HepG2 (cell line): ENCODE measurements around the gene JPH4. TPM values are rescaled to one million over a fixed set of nuclear protein-coding genes. Genes with fewer than 3 reads are reported as not detected.
A peak's percentile ranks its signal among the peaks of the same experiment; 100 is the strongest.

Source experiments
- CEBPG ChIP-seq: IDR thresholded peaks from 2 replicates; pipeline ENCODE4 v1.6.1; 2016
- GZF1 ChIP-seq: sonication (generic); formaldehyde crosslinking; IDR thresholded peaks from 2 replicates; pipeline ENCODE4 v1.5.1; 2020; ENCODE audit warnings: mild to moderate bottlenecking, missing genetic modification reagents
- KDM3A ChIP-seq: IDR thresholded peaks from 2 replicates; pipeline ENCODE4 v1.6.1; 2018; ENCODE audit warnings: low read depth, missing compliant biosample characterization
- LCORL ChIP-seq, 2 experiments: fragments of 450-650 bp in 1 of 2; sonication (generic) in 1 of 2; formaldehyde crosslinking in 1 of 2; IDR thresholded peaks; 2 replicates each; pipeline versions ENCODE4 v1.5.0 to v1.6.1; 2017 to 2020; ENCODE audit warnings: antibody characterized with exemption in 1 of 2, missing genetic modification reagents in 1 of 2
- PAWR ChIP-seq: sonication (generic); formaldehyde crosslinking; IDR thresholded peaks from 2 replicates; pipeline ENCODE4 v1.4.0; 2020; ENCODE audit warnings: missing genetic modification reagents, mild to moderate bottlenecking, borderline replicate concordance
- SNRNP70 ChIP-seq: fragments of 200-400 bp; formaldehyde crosslinking; IDR thresholded peaks from 2 replicates; pipeline ENCODE4 v1.6.1; 2017; ENCODE audit warnings: mild to moderate bottlenecking, low read depth, low read length, moderate library complexity
- ZBTB7A ChIP-seq: sonication (generic); formaldehyde crosslinking; IDR thresholded peaks from 2 replicates; pipeline ENCODE4 v1.8.0; 2022; ENCODE audit warnings: mild to moderate bottlenecking, missing genetic modification reagents
- ZNF30 ChIP-seq: sonication (generic); formaldehyde crosslinking; IDR thresholded peaks from 2 replicates; pipeline ENCODE4 v1.5.0; 2020; ENCODE audit warnings: mild to moderate bottlenecking, missing genetic modification reagents
- ZNF326 ChIP-seq: sonication (generic); formaldehyde crosslinking; IDR thresholded peaks from 2 replicates; pipeline ENCODE4 v1.4.0; 2020; ENCODE audit warnings: missing genetic modification reagents, borderline replicate concordance
- polyA plus RNA-seq, 8 experiments: library from polyadenylated mRNA; depleted of rRNA in 3 of 8; stranded (reverse) in 7 of 8; unstranded in 1 of 8; fragments of >200 nt; fragmentation: Illumina TruSeq in 4 of 8; extraction: Trizol in 4 of 8; gene quantifications; 2 replicates each; pipeline versions ENCODE4 v1.2.1 to v1.2.3, GENCODE V29; 2011 to 2016; ENCODE audit warnings: low read depth in 4 of 8, missing spikeins in 1 of 8, mixed read lengths in 1 of 8; ENCODE audit not compliant: insufficient read depth in 1 of 8
- total RNA-seq, 5 experiments: library from RNA; depleted of rRNA; stranded (reverse); fragments of >200 nt; fragmentation: Illumina TruSeq; extraction: Trizol; gene quantifications; 2 replicates each; pipeline ENCODE4 v1.2.3, GENCODE V29; 2016; ENCODE audit warnings: low read depth in 1 of 5
- TF ChIP-seq, protein P1 (sequence below): sonication (generic); formaldehyde crosslinking; IDR thresholded peaks from 2 replicates; pipeline ENCODE4 v1.8.0; 2022; ENCODE audit warnings: mild to moderate bottlenecking, missing genetic modification reagents, moderate library complexity
- TF ChIP-seq, protein P2 (sequence below): sonication (generic); formaldehyde crosslinking; IDR thresholded peaks from 2 replicates; pipeline ENCODE4 v1.8.0; 2022; ENCODE audit warnings: mild to moderate bottlenecking, missing genetic modification reagents, borderline replicate concordance
- TF ChIP-seq, protein P3 (sequence below): sonication (generic); formaldehyde crosslinking; IDR thresholded peaks from 2 replicates; pipeline ENCODE4 v1.4.0; 2020; ENCODE audit warnings: missing genetic modification reagents
- TF ChIP-seq, protein P4 (sequence below): fragments of 450-650 bp; IDR thresholded peaks from 2 replicates; pipeline ENCODE4 v1.6.1; 2017
- TF ChIP-seq, protein P5 (sequence below): sonication (generic); formaldehyde crosslinking; IDR thresholded peaks from 2 replicates; pipeline ENCODE4 v1.5.0; 2020; ENCODE audit warnings: missing genetic modification reagents
- TF ChIP-seq, protein P6 (sequence below): sonication (generic); formaldehyde crosslinking; IDR thresholded peaks from 2 replicates; pipeline ENCODE4 v1.4.0; 2020; ENCODE audit warnings: missing genetic modification reagents
- TF ChIP-seq, protein P7 (sequence below): IDR thresholded peaks from 2 replicates; pipeline ENCODE4 v1.6.1; 2016; ENCODE audit warnings: low read depth
- TF ChIP-seq, protein P8 (sequence below): sonication (generic); formaldehyde crosslinking; IDR thresholded peaks from 2 replicates; pipeline ENCODE4 v1.5.0; 2020; ENCODE audit warnings: missing genetic modification reagents

JPH4 gene
- total and polyA plus RNA-seq, 2 of the 13 experiments (the other 11 are each of a cell fraction or from before 2014, with no cell fraction given): 0.08 to 0.22 TPM

DNA sequence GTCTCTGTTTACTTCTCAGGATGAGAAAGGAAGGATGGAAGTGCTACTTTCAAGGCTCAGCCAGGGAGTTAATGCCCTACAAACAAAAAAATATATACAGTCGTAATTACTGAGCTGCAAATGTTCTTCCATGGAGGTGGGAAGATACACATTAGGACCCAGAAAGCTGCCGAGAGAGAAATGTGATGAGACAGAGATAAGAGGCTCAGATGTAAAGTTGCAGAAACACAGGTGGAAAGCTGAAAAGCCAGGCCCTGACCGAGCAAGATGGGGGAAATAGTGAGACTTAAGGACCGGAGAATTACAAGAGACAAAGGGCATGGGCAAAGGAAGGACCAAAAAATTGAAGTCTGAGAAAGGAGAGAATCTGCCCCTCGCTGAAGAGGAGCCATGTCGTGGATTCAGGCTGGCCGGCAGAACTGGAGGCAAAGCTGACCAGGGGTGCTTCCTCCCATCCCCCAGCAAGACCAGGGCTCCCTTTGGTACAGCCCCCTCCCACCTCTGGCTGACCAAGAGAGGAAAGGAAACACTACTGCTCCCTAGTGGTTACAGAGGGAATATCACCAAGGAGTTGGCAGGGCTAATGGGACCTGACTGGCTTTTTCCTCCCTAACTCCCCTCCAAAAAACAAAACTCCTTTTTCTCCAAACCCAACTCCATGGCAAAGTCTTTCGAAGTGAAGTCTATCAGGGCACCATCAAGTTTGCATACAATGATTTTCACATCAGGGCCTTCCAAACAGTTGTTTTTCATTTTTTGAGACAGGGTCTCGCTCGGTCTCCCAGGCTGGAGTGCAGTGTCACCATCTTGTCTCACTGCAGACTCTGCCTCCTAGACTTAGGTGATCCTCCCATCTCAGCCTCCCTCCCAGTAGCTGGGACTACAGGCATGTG, 39.1 kb downstream of the JPH4 start (continued):
- TF ChIP-seq, protein P1, sequence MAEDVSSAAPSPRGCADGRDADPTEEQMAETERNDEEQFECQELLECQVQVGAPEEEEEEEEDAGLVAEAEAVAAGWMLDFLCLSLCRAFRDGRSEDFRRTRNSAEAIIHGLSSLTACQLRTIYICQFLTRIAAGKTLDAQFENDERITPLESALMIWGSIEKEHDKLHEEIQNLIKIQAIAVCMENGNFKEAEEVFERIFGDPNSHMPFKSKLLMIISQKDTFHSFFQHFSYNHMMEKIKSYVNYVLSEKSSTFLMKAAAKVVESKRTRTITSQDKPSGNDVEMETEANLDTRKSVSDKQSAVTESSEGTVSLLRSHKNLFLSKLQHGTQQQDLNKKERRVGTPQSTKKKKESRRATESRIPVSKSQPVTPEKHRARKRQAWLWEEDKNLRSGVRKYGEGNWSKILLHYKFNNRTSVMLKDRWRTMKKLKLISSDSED (CRISPR knock-in tag): no peak
- TF ChIP-seq PAWR (CRISPR knock-in tag) (no peak), LCORL (IDR thresholded peaks at IDR 0.05) (no peak), LCORL (CRISPR knock-in tag; IDR thresholded peaks at IDR 0.05) (no peak), CEBPG (CRISPR knock-in tag) (no peak), KDM3A (CRISPR knock-in tag) (no peak), SNRNP70 (no peak), GZF1 (no peak), ZBTB7A (CRISPR knock-in tag) (peak; percentile 72; the same call in 1 of the 2 replicates), ZNF326 (CRISPR knock-in tag) (no peak), ZNF30 (CRISPR knock-in tag) (no peak)
- TF ChIP-seq, protein P2, sequence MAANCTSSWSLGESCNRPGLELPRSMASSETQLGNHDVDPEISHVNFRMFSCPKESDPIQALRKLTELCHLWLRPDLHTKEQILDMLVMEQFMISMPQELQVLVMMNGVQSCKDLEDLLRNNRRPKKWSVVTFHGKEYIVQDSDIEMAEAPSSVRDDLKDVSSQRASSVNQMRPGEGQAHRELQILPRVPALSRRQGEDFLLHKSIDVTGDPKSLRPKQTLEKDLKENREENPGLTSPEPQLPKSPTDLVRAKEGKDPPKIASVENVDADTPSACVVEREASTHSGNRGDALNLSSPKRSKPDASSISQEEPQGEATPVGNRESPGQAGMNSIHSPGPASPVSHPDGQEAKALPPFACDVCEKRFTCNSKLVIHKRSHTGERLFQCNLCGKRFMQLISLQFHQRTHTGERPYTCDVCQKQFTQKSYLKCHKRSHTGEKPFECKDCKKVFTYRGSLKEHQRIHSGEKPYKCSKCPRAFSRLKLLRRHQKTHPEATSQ: 0 out of 2 replicates have a peak, but pooled peaks have one; percentile 57
- TF ChIP-seq, protein P3, sequence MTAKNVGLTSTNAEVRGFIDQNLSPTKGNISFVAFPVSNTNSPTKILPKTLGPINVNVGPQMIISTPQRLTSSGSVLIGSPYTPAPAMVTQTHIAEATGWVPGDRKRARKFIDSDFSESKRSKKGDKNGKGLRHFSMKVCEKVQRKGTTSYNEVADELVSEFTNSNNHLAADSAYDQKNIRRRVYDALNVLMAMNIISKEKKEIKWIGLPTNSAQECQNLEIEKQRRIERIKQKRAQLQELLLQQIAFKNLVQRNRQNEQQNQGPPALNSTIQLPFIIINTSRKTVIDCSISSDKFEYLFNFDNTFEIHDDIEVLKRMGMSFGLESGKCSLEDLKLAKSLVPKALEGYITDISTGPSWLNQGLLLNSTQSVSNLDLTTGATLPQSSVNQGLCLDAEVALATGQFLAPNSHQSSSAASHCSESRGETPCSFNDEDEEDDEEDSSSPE (CRISPR knock-in tag): no peak
- TF ChIP-seq, protein P4, sequence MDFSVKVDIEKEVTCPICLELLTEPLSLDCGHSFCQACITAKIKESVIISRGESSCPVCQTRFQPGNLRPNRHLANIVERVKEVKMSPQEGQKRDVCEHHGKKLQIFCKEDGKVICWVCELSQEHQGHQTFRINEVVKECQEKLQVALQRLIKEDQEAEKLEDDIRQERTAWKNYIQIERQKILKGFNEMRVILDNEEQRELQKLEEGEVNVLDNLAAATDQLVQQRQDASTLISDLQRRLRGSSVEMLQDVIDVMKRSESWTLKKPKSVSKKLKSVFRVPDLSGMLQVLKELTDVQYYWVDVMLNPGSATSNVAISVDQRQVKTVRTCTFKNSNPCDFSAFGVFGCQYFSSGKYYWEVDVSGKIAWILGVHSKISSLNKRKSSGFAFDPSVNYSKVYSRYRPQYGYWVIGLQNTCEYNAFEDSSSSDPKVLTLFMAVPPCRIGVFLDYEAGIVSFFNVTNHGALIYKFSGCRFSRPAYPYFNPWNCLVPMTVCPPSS: no peak
- TF ChIP-seq, protein P5, sequence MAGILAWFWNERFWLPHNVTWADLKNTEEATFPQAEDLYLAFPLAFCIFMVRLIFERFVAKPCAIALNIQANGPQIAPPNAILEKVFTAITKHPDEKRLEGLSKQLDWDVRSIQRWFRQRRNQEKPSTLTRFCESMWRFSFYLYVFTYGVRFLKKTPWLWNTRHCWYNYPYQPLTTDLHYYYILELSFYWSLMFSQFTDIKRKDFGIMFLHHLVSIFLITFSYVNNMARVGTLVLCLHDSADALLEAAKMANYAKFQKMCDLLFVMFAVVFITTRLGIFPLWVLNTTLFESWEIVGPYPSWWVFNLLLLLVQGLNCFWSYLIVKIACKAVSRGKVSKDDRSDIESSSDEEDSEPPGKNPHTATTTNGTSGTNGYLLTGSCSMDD (CRISPR knock-in tag): no peak
- TF ChIP-seq, protein P6, sequence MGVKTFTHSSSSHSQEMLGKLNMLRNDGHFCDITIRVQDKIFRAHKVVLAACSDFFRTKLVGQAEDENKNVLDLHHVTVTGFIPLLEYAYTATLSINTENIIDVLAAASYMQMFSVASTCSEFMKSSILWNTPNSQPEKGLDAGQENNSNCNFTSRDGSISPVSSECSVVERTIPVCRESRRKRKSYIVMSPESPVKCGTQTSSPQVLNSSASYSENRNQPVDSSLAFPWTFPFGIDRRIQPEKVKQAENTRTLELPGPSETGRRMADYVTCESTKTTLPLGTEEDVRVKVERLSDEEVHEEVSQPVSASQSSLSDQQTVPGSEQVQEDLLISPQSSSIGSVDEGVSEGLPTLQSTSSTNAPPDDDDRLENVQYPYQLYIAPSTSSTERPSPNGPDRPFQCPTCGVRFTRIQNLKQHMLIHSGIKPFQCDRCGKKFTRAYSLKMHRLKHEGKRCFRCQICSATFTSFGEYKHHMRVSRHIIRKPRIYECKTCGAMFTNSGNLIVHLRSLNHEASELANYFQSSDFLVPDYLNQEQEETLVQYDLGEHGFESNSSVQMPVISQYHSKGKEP (CRISPR knock-in tag): no peak
- TF ChIP-seq, protein P7, sequence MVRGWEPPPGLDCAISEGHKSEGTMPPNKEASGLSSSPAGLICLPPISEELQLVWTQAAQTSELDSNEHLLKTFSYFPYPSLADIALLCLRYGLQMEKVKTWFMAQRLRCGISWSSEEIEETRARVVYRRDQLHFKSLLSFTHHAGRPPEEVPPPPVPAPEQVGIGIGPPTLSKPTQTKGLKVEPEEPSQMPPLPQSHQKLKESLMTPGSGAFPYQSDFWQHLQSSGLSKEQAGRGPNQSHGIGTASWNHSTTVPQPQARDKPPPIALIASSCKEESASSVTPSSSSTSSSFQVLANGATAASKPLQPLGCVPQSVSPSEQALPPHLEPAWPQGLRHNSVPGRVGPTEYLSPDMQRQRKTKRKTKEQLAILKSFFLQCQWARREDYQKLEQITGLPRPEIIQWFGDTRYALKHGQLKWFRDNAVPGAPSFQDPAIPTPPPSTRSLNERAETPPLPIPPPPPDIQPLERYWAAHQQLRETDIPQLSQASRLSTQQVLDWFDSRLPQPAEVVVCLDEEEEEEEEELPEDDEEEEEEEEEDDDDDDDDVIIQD (CRISPR knock-in tag): peak; percentile 15; the same call in 1 of the 2 replicates
- TF ChIP-seq, protein P8, sequence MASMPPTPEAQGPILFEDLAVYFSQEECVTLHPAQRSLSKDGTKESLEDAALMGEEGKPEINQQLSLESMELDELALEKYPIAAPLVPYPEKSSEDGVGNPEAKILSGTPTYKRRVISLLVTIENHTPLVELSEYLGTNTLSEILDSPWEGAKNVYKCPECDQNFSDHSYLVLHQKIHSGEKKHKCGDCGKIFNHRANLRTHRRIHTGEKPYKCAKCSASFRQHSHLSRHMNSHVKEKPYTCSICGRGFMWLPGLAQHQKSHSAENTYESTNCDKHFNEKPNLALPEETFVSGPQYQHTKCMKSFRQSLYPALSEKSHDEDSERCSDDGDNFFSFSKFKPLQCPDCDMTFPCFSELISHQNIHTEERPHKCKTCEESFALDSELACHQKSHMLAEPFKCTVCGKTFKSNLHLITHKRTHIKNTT: no peak
